Loucy (cell line): ENCODE data around the gene C1GALT1C1.

Experiments
- H2AFZ ChIP-seq: fragments of 200-600 bp; sonication (generic); 2 replicates; pipeline ENCODE4 v1.6.0; 2016; ENCODE audit warnings: antibody characterized with exemption, mild to moderate bottlenecking, low read length, moderate library complexity
- H3F3A ChIP-seq: fragments of 200-600 bp; 2 replicates; pipeline ENCODE4 v1.6.0; 2016; ENCODE audit warnings: antibody characterized with exemption, low read depth, mild to moderate bottlenecking
- H3K27me3 ChIP-seq: fragments of 200-600 bp; sonication (generic); 2 replicates; pipeline ENCODE4 v1.6.1; 2014; ENCODE audit warnings: low read length, mild to moderate bottlenecking; ENCODE audit not compliant: insufficient read depth, poor library complexity, severe bottlenecking
- H3K36me3 ChIP-seq: fragments of 200-600 bp; sonication (generic); 2 replicates; pipeline ENCODE4 v1.6.1; 2016; ENCODE audit warnings: low read length; ENCODE audit not compliant: insufficient read depth
- H3K4me1 ChIP-seq: fragments of 200-600 bp; sonication (generic); 2 replicates; pipeline ENCODE4 v1.5.1; 2014; ENCODE audit warnings: low read length, mild to moderate bottlenecking; ENCODE audit not compliant: insufficient read depth, poor library complexity, severe bottlenecking
- H3K4me2 ChIP-seq: fragments of 200-600 bp; sonication (generic); 2 replicates; pipeline ENCODE4 v1.6.0; 2014; ENCODE audit warnings: antibody characterized with exemption, low read length, low read depth, mild to moderate bottlenecking; ENCODE audit not compliant: poor library complexity, severe bottlenecking
- H3K4me3 ChIP-seq: fragments of 200-600 bp; sonication (generic); 2 replicates; pipeline ENCODE4 v1.5.1; 2014; ENCODE audit warnings: low read length, mild to moderate bottlenecking, mixed read lengths; ENCODE audit not compliant: poor library complexity, severe bottlenecking
- H3K79me2 ChIP-seq: fragments of 200-600 bp; sonication (generic); 2 replicates; pipeline ENCODE4 v1.6.1; 2014; ENCODE audit warnings: low read length; ENCODE audit not compliant: insufficient read depth
- H3K9ac ChIP-seq: fragments of 200-600 bp; sonication (generic); 2 replicates; pipeline ENCODE4 v1.6.0; 2014; ENCODE audit warnings: mild to moderate bottlenecking, low read depth, low read length, moderate library complexity; ENCODE audit not compliant: poor library complexity, severe bottlenecking
- H3K9me2 ChIP-seq: fragments of 200-600 bp; sonication (generic); replicated peaks from 2 replicates; pipeline ENCODE4 v1.6.1; 2016; ENCODE audit warnings: low read depth, low read length, mixed read lengths
- H3K9me3 ChIP-seq: fragments of 200-600 bp; sonication (generic); 2 replicates; pipeline ENCODE4 v1.6.1; 2014; ENCODE audit warnings: mild to moderate bottlenecking, antibody characterized with exemption, low read length, low read depth; ENCODE audit not compliant: insufficient read depth
- H4K20me1 ChIP-seq: fragments of 200-600 bp; sonication (generic); 2 replicates; pipeline ENCODE4 v1.6.0; 2014; ENCODE audit warnings: antibody characterized with exemption, low read length, mild to moderate bottlenecking; ENCODE audit not compliant: insufficient read depth, poor library complexity, severe bottlenecking
- EZH2phosphoT487 ChIP-seq: fragments of 200-600 bp; IDR thresholded peaks from 2 replicates; pipeline ENCODE4 v1.6.1; 2018; ENCODE audit warnings: antibody characterized with exemption, mild to moderate bottlenecking, moderate library complexity, borderline replicate concordance
- TF ChIP-seq, protein P1 (sequence below): fragments of 200-600 bp; sonication (generic); conservative IDR thresholded peaks from 2 replicates; pipeline ENCODE4 v1.5.1; 2014; ENCODE audit warnings: mild to moderate bottlenecking, antibody characterized with exemption, low read length

The C1GALT1C1 gene

DNA sequence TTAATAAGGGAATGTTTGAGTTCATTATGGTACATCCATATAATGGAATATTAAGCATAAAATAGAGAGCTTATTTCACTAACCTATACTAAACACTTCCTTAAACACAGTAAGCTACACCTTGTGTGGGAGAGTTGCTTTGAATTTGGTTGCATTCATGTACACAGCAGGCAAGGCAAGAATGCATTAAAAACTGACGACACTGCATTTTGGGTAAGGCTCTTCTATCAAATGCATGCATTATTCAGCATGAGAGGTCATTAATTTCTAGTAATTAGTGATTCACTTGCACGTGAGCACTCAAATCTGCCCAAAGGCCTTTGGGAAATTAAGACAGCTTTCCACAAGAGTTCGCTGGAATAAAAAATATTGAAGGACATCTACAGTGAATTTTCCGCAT lies 8.8 kb upstream of the C1GALT1C1 start:
- Histone ChIP-seq H3K9me3 (no peaks in the 10 kb centered on the region), H2AFZ (no peak overlapping the region), H3K36me3 (no peaks in the 10 kb centered on the region), H3K9me2 (no peaks in the 10 kb centered on the region), H3K9ac (no peak overlapping the region), H3K79me2 (no peaks in the 10 kb centered on the region), H3K27me3 (no peaks in the 10 kb centered on the region), H3K4me1 (no peaks in the 10 kb centered on the region), H4K20me1 (no peaks in the 10 kb centered on the region), H3F3A (no peaks in the 10 kb centered on the region), H3K4me3 (no peak overlapping the region), H3K4me2 (no peak overlapping the region)
- TF ChIP-seq, protein P1, sequence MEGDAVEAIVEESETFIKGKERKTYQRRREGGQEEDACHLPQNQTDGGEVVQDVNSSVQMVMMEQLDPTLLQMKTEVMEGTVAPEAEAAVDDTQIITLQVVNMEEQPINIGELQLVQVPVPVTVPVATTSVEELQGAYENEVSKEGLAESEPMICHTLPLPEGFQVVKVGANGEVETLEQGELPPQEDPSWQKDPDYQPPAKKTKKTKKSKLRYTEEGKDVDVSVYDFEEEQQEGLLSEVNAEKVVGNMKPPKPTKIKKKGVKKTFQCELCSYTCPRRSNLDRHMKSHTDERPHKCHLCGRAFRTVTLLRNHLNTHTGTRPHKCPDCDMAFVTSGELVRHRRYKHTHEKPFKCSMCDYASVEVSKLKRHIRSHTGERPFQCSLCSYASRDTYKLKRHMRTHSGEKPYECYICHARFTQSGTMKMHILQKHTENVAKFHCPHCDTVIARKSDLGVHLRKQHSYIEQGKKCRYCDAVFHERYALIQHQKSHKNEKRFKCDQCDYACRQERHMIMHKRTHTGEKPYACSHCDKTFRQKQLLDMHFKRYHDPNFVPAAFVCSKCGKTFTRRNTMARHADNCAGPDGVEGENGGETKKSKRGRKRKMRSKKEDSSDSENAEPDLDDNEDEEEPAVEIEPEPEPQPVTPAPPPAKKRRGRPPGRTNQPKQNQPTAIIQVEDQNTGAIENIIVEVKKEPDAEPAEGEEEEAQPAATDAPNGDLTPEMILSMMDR: no peak
- no peak for TF ChIP-seq EZH2phosphoT487

DNA sequence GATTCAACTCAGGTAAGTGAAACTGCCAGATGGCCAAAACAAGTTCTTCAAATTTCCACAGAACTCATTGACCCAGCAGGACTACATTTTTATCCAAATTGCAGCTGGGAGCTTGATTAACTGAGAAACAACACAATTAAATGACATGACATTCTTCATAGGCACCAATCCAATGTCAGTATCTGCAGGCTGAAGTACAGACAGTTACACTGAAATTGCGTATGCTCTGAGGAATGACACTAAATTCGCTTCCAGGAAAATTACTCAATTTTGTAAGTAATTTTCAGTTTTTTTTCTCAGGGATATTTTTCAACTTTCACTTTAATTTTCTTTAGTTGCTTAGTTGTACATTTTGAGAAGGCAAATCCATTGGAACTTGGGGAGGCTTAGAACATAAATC lies 4.5 kb downstream of the C1GALT1C1 start:
- Histone ChIP-seq H4K20me1 (no peaks in the 10 kb centered on the region), H2AFZ (no peak overlapping the region), H3K9me2 (no peaks in the 10 kb centered on the region), H3K9ac (no peak overlapping the region), H3K9me3 (no peaks in the 10 kb centered on the region), H3K4me2 (no peak overlapping the region), H3K79me2 (peaks cover 24% of the 10 kb centered on the region; the same call in 1 of the 2 replicates), H3K36me3 (no peaks in the 10 kb centered on the region), H3K27me3 (no peaks in the 10 kb centered on the region), H3K4me3 (no peak overlapping the region), H3F3A (peaks cover 4% of the 10 kb centered on the region; the same call in 1 of the 2 replicates), H3K4me1 (peaks cover 22% of the 10 kb centered on the region)
- TF ChIP-seq, protein P1: no peak
- TF ChIP-seq EZH2phosphoT487: no peak

DNA sequence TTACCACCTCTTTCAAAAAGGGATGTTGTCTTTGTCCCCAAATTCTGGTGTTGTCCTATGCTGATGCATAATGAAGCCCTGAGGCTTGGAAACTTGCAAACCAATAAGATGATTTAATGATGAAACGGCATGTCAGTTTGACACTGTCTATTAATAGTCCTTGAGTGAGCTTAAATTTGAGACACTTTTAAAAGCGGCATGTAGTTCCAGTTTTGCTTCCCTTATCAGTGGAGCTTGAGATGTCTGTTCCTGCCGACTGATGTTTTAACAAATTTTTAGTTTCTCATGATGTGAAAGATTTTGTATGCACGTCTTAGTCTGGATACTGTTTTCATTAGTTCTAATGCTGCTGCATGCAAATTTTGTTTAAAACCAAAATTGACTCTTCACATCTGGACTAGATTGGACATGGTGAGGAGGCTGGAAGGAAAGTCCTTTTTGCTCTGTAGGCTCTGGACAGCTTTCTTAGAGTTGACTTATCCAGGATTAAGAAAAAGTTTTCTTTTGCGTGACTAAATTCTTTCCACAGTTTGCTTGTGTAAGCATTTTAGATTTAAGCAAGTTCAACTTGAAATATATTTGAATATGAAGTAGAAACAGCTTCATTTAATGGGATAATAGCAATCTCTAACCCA lies 11.7 kb downstream of the C1GALT1C1 start:
- no peaks in the 10 kb centered on the region for H3K79me2 ChIP-seq
- no peaks in the 10 kb centered on the region for H3F3A ChIP-seq
- no peak overlapping the region for H2AFZ ChIP-seq
- no peaks in the 10 kb centered on the region for H3K4me1 ChIP-seq
- no peak overlapping the region for H3K4me3 ChIP-seq
- H3K36me3 ChIP-seq: peaks cover 8% of the 10 kb centered on the region; the same call in 1 of the 2 replicates
- no peak overlapping the region for H3K4me2 ChIP-seq
- TF ChIP-seq, protein P1: no peak
- no peak for TF ChIP-seq EZH2phosphoT487
- H3K9me3 ChIP-seq: no peaks in the 10 kb centered on the region
- H3K9me2 ChIP-seq: no peaks in the 10 kb centered on the region
- H4K20me1 ChIP-seq: no peaks in the 10 kb centered on the region
- H3K9ac ChIP-seq: no peak overlapping the region
- H3K27me3 ChIP-seq: no peaks in the 10 kb centered on the region
